Liver (tissue), 9 donors: ENCODE data around the gene CITED2. TPM values are rescaled to one million over a fixed set of nuclear protein-coding genes. Genes with fewer than 3 reads are reported as not detected.
A peak's percentile ranks its signal among the peaks of the same experiment; 100 is the strongest.

Experiments
- DNase-seq: peaks from one replicate; pipeline ENCODE4 v3.0.0-alpha.2; 2017; ENCODE audit warnings: low spot score
- H3K27ac ChIP-seq, 2 donors: one replicate each; pipeline ENCODE4 v1.7.0; 2013; ENCODE audit warnings: inconsistent platforms in 2 of 2, low read length in 2 of 2, control low read depth in 1 of 2, low read depth in 1 of 2, mild to moderate bottlenecking in 1 of 2
- H3K27me3 ChIP-seq, 4 donors: one replicate each; pipeline versions ENCODE4 v1.6.1 to v1.7.0; 2013; ENCODE audit warnings: low read length in 3 of 4, inconsistent platforms in 1 of 4, mild to moderate bottlenecking in 1 of 4, moderate library complexity in 1 of 4; ENCODE audit not compliant: control insufficient read depth in 4 of 4, insufficient read depth in 4 of 4
- H3K36me3 ChIP-seq, 4 donors: one replicate each; pipeline versions ENCODE4 v1.6.1 to v1.7.0; 2013; ENCODE audit warnings: low read length in 3 of 4, mild to moderate bottlenecking in 3 of 4, low read depth in 1 of 4, moderate library complexity in 1 of 4; ENCODE audit not compliant: control insufficient read depth in 4 of 4, insufficient read depth in 3 of 4
- H3K4me1 ChIP-seq, 4 donors: one replicate each; pipeline versions ENCODE4 v1.6.1 to v1.7.0; 2013; ENCODE audit warnings: low read length in 3 of 4, mild to moderate bottlenecking in 3 of 4, moderate library complexity in 1 of 4; ENCODE audit not compliant: control insufficient read depth in 4 of 4, insufficient read depth in 4 of 4
- H3K4me3 ChIP-seq, 3 donors: one replicate each; pipeline versions ENCODE4 v1.6.1 to v1.7.0; 2013; ENCODE audit warnings: low read length in 3 of 3, control low read depth in 1 of 3, low read depth in 1 of 3, mild to moderate bottlenecking in 1 of 3
- H3K9ac ChIP-seq, 2 donors: one replicate each; pipeline ENCODE4 v1.7.0; 2013; ENCODE audit warnings: low read length in 2 of 2, mild to moderate bottlenecking in 2 of 2, moderate library complexity in 2 of 2, control low read depth in 1 of 2, low read depth in 1 of 2
- H3K9me3 ChIP-seq, 4 donors: one replicate each; pipeline versions ENCODE4 v1.6.1 to v1.7.0; 2013; ENCODE audit warnings: low read length in 3 of 4; ENCODE audit not compliant: control insufficient read depth in 4 of 4
- EGR1 ChIP-seq, 2 donors: IDR thresholded peaks; 2 replicates each; pipeline ENCODE4 v1.6.1; 2016 to 2018; ENCODE audit warnings: antibody characterized with exemption in 2 of 2, low read depth in 2 of 2
- FOXA1 ChIP-seq: IDR thresholded peaks from 2 replicates; pipeline ENCODE4 v1.6.1; 2016; ENCODE audit warnings: antibody characterized with exemption
- FOXA2 ChIP-seq: IDR thresholded peaks from 2 replicates; pipeline ENCODE4 v1.6.1; 2016; ENCODE audit warnings: antibody characterized with exemption
- GABPA ChIP-seq, 2 donors: IDR thresholded peaks in 1 of 2; conservative IDR thresholded peaks in 1 of 2; 2 replicates each; pipeline ENCODE4 v1.6.1; 2016; ENCODE audit warnings: antibody characterized with exemption in 2 of 2, mild to moderate bottlenecking in 1 of 2, moderate library complexity in 1 of 2
- HNF4A ChIP-seq, 2 donors: conservative IDR thresholded peaks; 2 replicates each; pipeline ENCODE4 v1.6.1; 2016; ENCODE audit warnings: antibody characterized with exemption in 2 of 2, mild to moderate bottlenecking in 2 of 2
- HNF4G ChIP-seq: IDR thresholded peaks from 2 replicates; pipeline ENCODE4 v1.6.1; 2016; ENCODE audit warnings: antibody characterized with exemption
- JUND ChIP-seq, 2 donors: IDR thresholded peaks; 2 replicates each; pipeline ENCODE4 v1.6.1; 2016; ENCODE audit warnings: antibody characterized with exemption in 2 of 2
- NR2F2 ChIP-seq: IDR thresholded peaks from 2 replicates; pipeline ENCODE4 v1.6.1; 2016; ENCODE audit warnings: antibody characterized with exemption
- RAD21 ChIP-seq, 2 donors: IDR thresholded peaks; 2 replicates each; pipeline ENCODE4 v1.6.1; 2016; ENCODE audit warnings: antibody characterized with exemption in 2 of 2, mild to moderate bottlenecking in 2 of 2
- REST ChIP-seq: IDR thresholded peaks from 2 replicates; pipeline ENCODE4 v1.6.1; 2016; ENCODE audit warnings: antibody characterized with exemption, mild to moderate bottlenecking
- RXRA ChIP-seq, 2 donors: IDR thresholded peaks; 2 replicates each; pipeline ENCODE4 v1.6.1; 2017 to 2018; ENCODE audit warnings: antibody characterized with exemption in 2 of 2, mild to moderate bottlenecking in 1 of 2
- SP1 ChIP-seq: IDR thresholded peaks from 2 replicates; pipeline ENCODE4 v1.6.1; 2018; ENCODE audit warnings: antibody characterized with exemption, mild to moderate bottlenecking
- TAF1 ChIP-seq: conservative IDR thresholded peaks from 2 replicates; pipeline ENCODE4 v1.6.1; 2016; ENCODE audit warnings: antibody characterized with exemption, mild to moderate bottlenecking
- YY1 ChIP-seq: IDR thresholded peaks from 2 replicates; pipeline ENCODE4 v1.6.1; 2016; ENCODE audit warnings: antibody characterized with exemption, mild to moderate bottlenecking
- ZBTB33 ChIP-seq: IDR thresholded peaks from 2 replicates; pipeline ENCODE4 v1.6.1; 2016; ENCODE audit warnings: antibody characterized with exemption
- WGBS: extraction: QIAGEN DNeasy Blood & Tissue Kit; methylation state at CpG from one replicate; pipeline ENCODE4 v1.1.7; 2013; 5-methylcytosine and 5-hydroxymethylcytosine counted together
- polyA plus RNA-seq, 2 donors: library from polyadenylated mRNA; stranded (reverse) in 1 of 2; unstranded in 1 of 2; fragments of 200-250 nt in 1 of 2; fragments of >200 nt in 1 of 2; fragmentation: Nextera tagmentation in 1 of 2; extraction: Ambion mirVana in 1 of 2; gene quantifications; one replicate each; pipeline versions ENCODE4 v1.2.1 to v1.2.3, GENCODE V29; 2013 to 2015
- total RNA-seq, 2 donors: library from RNA; depleted of rRNA; stranded (reverse); fragments of >200 nt; gene quantifications; one replicate each; pipeline ENCODE4 v1.2.3, GENCODE V29; 2014
- TF ChIP-seq, protein P1 (sequence below): fragments of 150-350 bp; IDR thresholded peaks from 2 replicates; pipeline ENCODE4 v1.5.1; 2017; ENCODE audit warnings: improper control_type of control experiment, low read depth, low read length; ENCODE audit not compliant: missing input control
- TF ChIP-seq, protein P2 (sequence below): IDR thresholded peaks from 2 replicates; pipeline ENCODE4 v1.6.1; 2016; ENCODE audit warnings: antibody characterized with exemption
- TF ChIP-seq, protein P3 (sequence below): IDR thresholded peaks from 2 replicates; pipeline ENCODE4 v1.6.1; 2016; ENCODE audit warnings: antibody characterized with exemption
- donor health status: healthy.
- donor health status: healthy.
- donor health status: healthy.
- donor health status: healthy.
- donor health status: healthy.

The CITED2 gene
- total and polyA plus RNA-seq, 4 donors = 9.9 to 57.1 (median 22.5) TPM

GRCh38 chr6:139380168-139380567 is 5.7 kb upstream of the CITED2 start:
- Histone ChIP-seq H3K9me3 (no peaks in the 10 kb centered on the region), H3K27me3 (no peaks in the 10 kb centered on the region), H3K36me3 (no peaks in the 10 kb centered on the region), H3K4me3 (no peak overlapping the region), H3K9ac (no peak overlapping the region), H3K27ac (no peak overlapping the region), H3K4me1 (peaks cover 3 to 15% (median 12%) of the 10 kb centered on the region in 4 donors)
- no peak for DNase-seq
- 83% methylated on average over 7 of the region's 7 CpGs for WGBS
- no peak for TF ChIP-seq FOXA1
- TF ChIP-seq, protein P1, sequence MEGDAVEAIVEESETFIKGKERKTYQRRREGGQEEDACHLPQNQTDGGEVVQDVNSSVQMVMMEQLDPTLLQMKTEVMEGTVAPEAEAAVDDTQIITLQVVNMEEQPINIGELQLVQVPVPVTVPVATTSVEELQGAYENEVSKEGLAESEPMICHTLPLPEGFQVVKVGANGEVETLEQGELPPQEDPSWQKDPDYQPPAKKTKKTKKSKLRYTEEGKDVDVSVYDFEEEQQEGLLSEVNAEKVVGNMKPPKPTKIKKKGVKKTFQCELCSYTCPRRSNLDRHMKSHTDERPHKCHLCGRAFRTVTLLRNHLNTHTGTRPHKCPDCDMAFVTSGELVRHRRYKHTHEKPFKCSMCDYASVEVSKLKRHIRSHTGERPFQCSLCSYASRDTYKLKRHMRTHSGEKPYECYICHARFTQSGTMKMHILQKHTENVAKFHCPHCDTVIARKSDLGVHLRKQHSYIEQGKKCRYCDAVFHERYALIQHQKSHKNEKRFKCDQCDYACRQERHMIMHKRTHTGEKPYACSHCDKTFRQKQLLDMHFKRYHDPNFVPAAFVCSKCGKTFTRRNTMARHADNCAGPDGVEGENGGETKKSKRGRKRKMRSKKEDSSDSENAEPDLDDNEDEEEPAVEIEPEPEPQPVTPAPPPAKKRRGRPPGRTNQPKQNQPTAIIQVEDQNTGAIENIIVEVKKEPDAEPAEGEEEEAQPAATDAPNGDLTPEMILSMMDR = no peak
- TF ChIP-seq, protein P2, sequence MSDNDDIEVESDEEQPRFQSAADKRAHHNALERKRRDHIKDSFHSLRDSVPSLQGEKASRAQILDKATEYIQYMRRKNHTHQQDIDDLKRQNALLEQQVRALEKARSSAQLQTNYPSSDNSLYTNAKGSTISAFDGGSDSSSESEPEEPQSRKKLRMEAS = no peak
- TF ChIP-seq HNF4A (conservative IDR thresholded peaks at IDR 0.05) = no peak
- no peak for TF ChIP-seq ZBTB33
- no peak for TF ChIP-seq GABPA (IDR thresholded peaks at IDR 0.05 in 1 of 2, conservative IDR thresholded peaks at IDR 0.05 in 1 of 2)
- no peak for TF ChIP-seq REST
- no peak for TF ChIP-seq SP1
- TF ChIP-seq RAD21 (IDR thresholded peaks at IDR 0.05) = no peak
- no peak for TF ChIP-seq TAF1
- no peak for TF ChIP-seq FOXA2
- no peak for TF ChIP-seq NR2F2
- no peak for TF ChIP-seq JUND (IDR thresholded peaks at IDR 0.05)
- no peak for TF ChIP-seq HNF4G
- TF ChIP-seq, protein P3, sequence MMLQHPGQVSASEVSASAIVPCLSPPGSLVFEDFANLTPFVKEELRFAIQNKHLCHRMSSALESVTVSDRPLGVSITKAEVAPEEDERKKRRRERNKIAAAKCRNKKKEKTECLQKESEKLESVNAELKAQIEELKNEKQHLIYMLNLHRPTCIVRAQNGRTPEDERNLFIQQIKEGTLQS = no peak
- TF ChIP-seq EGR1 (IDR thresholded peaks at IDR 0.05; ENCODE audit: low read depth in 2 of 2) = no peak

DNA sequence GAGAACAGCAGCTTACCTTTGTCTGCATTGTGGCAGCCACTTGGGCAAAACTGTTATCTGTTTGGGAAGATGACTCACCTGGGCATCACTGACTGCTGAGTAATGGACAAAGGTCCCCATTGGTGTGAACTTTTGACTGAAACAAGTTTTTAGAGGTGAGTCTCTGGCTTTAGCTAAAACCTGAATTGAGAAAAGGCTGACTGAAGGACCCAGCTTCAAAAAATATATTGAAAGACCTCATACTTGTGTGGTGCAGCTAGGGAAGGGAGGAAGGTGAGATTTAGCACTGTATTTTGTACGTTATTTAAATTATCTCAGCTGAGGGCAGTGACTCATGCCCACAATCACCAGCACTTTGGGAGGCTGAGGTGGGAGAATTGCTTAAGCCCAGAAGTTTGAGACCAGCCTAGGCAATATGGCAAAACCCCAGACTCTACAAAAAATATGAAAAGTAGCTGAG is 4.5 kb upstream of the CITED2 start:
- no peak for DNase-seq
- 76% methylated on average over 1 of the region's 1 CpG for WGBS
- peaks cover 3 to 18% (median 12%) of the 10 kb centered on the region in 4 donors for H3K4me1 ChIP-seq
- H3K4me3 ChIP-seq = no peak overlapping the region
- no peaks in the 10 kb centered on the region for H3K27me3 ChIP-seq
- H3K9me3 ChIP-seq = no peaks in the 10 kb centered on the region
- no peak overlapping the region for H3K9ac ChIP-seq
- no peaks in the 10 kb centered on the region for H3K36me3 ChIP-seq
- peak overlapping the region; percentile 56 to 72 for H3K27ac ChIP-seq
- TF ChIP-seq RXRA (IDR thresholded peaks at IDR 0.05) (peak; percentile 62 to 84), YY1 (peak; percentile 49), TAF1 (no peak), RAD21 (IDR thresholded peaks at IDR 0.05) (peak; percentile 62 to 66), JUND (IDR thresholded peaks at IDR 0.05) (peak; percentile 98 to 99), HNF4G (peak; percentile 42), REST (peak; percentile 7), SP1 (peak; percentile 56)
- TF ChIP-seq, protein P3 = peak; percentile 96
- TF ChIP-seq, protein P1 = no peak
